Stimulated activated CD8-positive, alpha-beta memory T cell treated with anti-CD3 and anti-CD28 coated beads, Interleukin-7, amount 100 ng/mL, for 24 hours (primary cell): ENCODE results near the gene CDH4.

Source experiments
- DNase-seq: peaks from one replicate; pipeline ENCODE4 v3.0.0-alpha.2; 2020; ENCODE audit warnings: low read depth

CDH4 gene

DNA sequence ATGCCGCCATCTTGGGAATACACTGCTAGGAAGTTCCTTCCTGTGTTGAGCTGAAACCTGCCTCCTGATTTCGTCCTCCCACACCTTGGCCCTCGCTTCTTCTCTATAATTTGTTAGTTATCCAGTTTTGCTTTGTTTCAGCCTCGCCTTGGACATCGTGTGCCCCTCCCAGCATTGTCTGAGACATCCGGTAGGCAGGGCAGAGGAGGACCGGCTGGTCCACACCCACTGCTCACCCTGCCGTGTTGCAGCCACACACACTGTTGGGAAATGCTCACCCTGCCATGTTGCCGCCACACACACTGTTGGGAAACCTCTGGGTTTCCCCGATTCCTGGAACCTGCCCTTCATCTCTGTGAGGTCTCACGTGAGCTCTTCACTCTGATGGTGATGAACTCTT lies 105.1 kb downstream of the CDH4 start:
- no peak for DNase-seq

DNA sequence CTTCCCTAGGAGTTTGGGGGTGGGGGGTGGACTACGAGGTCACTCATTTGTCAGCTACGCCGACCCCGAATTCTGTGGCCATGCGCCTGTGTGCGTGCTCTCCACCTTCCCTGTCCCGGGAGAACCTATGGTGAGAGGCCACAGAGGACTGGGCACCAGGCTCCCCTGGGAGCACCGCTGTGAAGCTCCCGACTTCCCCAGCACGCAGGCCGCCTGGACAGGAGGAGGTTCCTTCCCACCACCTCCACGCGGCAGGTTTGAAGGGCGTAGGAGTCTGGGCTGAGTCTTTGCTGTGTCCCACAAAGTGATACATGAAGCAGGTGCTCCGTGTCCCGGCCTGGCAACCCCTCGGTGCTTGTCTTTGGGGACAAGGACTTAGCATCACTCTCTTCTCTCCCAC lies 107.2 kb downstream of the CDH4 start:
- no peak for DNase-seq

DNA sequence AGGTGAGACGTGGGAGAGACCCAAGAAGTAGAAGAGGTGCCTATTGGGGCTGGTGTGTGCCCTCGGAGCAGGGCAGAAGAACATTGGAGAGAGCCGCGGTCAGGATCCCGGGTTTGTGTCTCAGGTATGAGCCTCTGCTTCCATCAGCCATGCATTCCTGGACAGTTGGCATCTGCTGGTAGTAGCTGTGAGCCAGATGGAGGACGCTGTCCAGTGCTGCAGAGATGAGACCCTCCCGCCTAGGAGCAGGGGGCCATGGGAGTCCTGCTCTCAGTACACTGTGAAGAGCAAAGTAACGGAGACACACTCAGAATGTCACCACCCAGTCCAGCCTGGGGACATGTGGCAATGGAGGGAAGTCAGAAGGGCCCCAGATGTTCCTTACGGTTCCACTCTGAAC lies 108.2 kb downstream of the CDH4 start:
- no peak for DNase-seq

- DNase-seq: no peak
Measured at GRCh38 chr20:61360940-61361339, 108.9 kb downstream of the CDH4 start.

DNA sequence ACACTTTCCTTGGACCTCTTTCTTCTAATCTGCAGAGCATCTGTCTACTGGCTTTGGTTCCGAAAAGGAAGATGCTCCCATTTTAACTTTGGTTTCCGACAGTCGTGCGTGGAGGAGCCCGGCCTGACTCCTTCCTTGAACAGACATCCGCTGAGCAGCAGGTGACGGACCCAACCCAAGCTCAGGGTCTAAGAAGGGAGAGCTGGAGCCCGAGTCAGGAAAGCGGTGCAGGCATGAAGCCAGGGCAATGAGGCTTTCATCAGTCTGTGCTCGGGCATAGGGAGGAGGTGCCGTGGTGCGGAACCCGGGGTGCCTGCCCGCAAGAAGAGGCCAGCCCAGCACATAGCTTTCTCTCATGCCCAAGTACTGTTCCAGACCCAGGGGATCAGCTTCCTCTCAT lies 109.4 kb downstream of the CDH4 start:
- DNase-seq: no peak

DNA sequence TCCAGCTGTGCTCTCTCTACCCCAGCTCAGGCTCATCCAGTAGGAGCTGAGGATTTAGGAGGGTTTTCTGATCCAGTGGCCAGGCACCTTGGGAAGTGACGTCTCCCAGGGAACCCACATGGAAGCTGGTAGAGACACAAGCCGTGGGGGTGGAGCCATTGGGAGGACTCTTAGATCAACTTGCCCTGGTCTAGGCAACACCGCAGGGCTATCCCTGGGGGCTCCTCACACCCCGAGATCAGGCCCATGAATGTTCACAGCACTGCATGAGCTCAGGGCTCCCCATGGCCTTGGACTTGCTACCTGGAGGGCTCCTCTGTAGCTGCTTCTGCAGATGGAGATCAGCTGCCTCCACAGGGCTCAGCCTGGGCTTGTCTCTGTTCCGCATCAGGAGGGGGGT lies 112.1 kb downstream of the CDH4 start:
- no peak for DNase-seq

DNA sequence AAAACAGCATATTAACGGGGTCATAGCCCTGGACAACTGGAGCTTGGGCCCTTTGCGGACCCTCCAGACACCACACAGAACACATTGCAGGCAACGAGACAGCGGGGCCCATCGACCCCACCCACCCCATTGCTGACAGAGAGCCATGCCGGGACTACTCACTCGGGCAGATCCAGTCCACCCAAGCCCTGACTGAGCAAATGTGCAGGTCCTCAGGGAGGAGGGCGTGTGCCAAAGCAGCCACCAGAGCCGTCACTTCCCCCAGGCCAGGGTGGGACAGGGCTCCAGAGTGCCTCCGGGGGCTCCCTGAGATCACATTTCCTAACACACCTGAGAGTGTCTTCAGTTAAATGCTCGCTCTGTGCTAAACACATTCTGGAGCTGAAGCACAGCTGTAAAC lies 114.9 kb downstream of the CDH4 start:
- no peak for DNase-seq

- no peak for DNase-seq
Measured at GRCh38 chr20:61369731-61370520, 117.9 kb downstream of the CDH4 start.

- no peak for DNase-seq
Measured at GRCh38 chr20:61370841-61371303, 118.8 kb downstream of the CDH4 start.

DNA sequence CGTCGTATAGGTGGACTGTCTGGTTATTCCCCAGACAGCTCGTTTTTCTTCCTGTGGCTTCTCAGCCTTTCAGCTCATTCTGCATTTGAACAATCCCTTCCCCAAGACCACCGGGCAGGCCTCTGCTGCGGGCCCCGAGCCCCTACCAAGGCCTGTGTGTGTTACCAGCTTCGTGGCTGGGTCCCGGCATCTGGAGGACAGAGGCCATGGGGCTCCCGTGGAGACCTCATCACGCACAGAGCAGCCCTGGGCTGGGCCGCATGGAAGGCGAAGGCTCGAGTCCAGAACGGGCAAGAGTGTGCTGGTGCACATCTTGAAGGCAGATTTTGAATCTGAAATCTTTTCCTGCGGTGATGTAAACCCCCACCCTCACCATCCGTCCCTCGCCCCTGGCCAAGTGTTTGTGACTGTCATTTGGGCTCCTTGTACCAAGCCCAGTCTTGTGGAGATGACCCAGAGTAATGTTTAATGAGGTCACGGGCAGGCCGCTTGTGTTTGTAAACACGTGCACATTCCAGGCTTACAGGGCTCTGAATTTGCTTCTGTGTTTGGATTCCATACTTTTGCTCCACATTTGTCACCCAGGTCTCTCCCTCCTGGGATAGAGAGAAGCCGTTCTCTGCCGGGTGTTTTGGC lies 119.6 kb downstream of the CDH4 start:
- no peak for DNase-seq

DNA sequence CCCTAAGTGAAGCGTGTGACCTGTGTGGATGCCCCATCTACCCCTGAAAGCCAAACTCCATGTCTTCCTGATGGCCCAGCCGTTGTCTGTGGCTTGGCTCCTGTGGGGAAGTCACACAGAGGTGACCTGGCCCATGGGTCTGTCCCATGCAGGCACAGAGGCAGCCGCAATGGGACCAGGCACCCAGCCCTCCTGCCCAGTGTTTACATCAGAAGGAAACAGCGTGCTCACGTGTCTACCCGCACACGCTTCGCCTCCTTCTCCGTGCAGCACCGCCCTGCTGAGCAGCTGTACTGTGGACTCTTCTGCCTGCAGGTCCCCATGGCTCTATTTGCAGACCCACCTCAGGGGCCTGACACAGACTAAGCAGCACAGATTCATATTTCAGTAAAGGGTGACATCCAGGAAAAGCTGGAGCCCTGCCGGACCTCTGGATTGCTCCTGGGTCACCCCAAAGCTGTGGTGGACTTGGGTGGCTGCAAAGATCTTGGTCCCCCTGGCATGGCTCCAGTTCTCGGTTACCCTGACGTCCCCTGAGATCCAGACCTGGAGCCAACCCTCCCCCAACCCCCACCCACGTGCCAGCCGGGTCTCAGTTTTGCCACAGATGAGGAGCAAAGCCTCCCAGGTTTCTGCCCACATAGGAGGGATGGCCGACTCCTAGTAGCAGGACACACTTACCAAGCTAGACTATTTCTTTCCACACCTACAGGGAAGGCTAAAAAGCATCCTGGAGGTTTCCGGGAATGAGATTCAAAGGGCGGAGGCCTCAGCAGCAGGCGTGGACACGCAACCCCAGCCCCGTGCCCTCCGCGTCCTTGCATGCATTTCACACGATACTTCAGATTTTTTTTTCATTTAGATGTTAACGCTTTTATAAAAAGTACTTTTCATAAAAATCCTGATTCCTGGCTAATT lies 120.3 kb downstream of the CDH4 start:
- DNase-seq: no peak

DNA sequence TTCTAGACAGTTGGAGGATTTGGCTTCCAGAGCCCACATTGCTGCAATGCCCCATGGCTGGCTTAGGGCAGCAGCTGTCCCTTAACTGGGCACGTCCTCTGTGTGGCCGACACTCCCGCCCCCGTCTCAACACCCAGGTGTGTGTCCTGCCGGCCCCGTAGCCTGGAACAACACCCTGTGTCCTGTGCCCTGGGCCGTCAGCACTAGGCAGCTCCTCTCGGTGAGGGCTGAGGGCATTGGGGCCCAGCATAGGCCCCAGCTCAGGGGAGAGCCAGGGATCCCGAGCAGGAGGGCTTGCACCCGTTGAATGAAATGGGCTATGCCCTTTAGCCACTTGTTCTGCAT lies 121.0 kb downstream of the CDH4 start:
- no peak for DNase-seq

- no peak for DNase-seq
Measured at GRCh38 chr20:61373956-61374545, 122.0 kb downstream of the CDH4 start.

GRCh38 chr20:61376541-61377240 lies 124.6 kb downstream of the CDH4 start:
- no peak for DNase-seq

- DNase-seq: no peak
Measured at GRCh38 chr20:61378694-61379355, 126.8 kb downstream of the CDH4 start.

DNA sequence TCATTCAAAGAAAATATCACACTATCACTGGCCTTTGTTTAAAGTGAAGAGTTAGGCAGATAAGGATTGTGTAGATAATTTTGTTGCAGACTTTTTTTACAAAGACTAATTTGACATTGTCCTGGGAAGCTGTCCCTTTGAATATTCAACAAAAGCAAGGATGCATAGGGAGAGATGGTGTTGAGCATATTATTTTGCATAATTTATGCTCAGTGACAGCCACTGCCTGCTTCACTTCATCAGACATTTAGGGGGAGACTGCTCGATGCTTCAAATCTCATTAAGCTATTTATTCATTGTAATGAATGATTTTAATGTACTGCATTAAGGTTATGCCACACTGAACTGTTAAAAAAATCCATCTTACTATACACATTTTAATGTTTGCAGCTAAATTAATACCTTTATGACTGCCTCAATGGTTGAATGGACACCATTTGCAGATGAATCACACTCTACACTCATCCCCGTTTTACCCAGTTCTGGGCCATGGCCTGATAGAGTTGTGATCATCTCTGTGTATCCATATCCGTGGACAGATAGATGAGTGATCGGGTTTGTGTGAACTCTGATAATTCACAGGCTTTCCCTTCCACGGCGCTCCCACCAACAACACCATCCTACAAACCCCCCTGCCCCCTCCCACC lies 128.0 kb downstream of the CDH4 start:
- no peak for DNase-seq

DNA sequence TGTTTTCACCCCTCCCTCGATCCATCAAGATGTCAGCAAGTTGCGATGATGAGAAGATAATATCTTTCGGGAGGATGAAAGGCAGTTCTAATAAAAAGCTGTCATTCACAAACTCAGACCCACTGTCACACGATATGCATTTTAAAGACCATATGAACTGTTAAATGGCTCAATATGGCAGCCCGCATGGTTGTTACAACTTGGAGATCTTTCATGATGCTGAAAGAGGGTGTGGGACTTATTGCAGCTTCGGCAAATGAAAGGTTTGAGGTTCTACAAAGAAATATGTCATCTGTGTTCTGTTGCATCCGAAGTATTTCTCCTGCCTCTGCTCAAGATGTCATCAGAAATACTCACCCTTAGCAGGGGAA lies 128.5 kb downstream of the CDH4 start:
- DNase-seq: no peak

- DNase-seq: no peak
Measured at GRCh38 chr20:61382194-61382593, 130.1 kb downstream of the CDH4 start.

DNA sequence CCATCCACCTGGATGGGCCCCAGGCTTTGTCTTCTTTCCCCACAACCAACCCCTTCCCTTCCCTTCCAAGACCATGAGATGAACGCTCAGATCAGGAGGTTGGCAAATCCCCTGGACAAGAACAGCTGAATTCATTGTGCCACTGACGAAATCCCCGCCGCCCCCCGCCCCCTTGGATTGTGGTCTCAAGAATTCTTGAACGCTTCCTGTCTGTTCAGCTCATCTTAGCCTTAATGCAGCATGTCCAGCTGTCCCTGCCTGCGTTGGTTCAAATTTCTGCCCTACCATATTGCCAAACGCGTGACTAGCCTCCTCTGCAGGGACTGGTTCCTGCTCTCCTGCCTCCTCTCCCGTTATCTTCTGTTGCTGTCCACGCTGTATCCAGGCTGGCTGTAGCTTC lies 133.2 kb downstream of the CDH4 start:
- DNase-seq: no peak

- no peak for DNase-seq
Measured at GRCh38 chr20:61385731-61386130, 133.7 kb downstream of the CDH4 start.
